ENCODE results near the gene ADARB2. TPM values are rescaled to one million over a fixed set of nuclear protein-coding genes. Genes with fewer than 3 reads are reported as not detected.
"Not testable (repeated sequence)": the region's sequence is repeated elsewhere in the genome, so short reads cannot be mapped to it uniquely, and the experiment has no call there.

ADARB2 gene
- total and polyA plus RNA-seq, 4 donors = 0.55 to 0.70 (median 0.59) TPM; not detected in 1

DNA sequence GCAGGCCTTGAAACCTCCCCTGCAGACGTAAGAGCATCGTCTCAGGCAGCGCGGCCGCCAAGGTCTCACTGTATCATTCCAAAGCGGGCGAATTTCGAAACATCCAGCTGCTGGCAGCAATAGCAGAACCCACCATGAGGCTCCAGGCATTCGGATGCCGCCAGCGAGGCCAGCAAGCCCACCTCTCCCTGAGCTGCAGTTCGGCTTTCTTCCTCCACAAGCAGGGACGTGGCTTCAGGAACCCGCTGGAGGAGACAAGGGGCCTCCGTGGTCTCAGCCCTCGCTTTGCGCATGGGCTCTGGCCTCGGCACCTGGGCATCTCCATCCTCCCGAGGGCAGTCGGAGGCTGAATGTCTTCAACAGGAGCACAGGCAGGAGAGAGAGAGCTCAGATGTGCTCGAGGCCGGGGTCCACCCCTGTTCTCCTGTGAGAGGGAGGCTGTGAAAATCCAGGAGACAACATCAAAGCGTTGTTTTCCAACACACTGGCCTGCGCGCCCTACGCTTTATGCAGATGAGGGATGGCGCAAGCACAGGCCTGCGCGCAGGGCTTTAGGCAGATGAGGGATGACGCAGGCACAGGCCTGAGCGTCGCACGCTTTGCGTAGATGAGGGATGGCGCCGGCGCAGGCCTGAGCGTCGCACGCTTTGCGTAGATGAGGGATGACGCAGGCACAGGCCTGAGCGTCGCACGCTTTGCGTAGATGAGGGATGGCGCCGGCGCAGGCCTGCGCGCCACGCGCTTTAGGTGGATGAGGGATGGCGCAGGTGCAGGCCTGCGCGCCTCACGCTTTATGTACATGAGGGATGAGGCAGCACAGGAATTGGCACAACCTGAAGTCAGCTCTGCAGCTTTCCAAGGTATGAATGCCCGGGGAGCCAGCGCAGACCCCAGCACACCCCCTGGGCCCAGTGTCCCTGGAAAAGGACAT, 577.9 kb downstream of the ADARB2 start:
- no peak overlapping the region for H3K4me3 ChIP-seq (ENCODE audit: low read depth in 1 of 3, low read length in 3 of 3)
- no peaks in the 10 kb centered on the region for H3K9me3 ChIP-seq (ENCODE audit: control insufficient read depth in 4 of 4, low read length in 3 of 4)
- H3K4me1 ChIP-seq (ENCODE audit: control insufficient read depth in 4 of 4, insufficient read depth in 4 of 4, low read length in 3 of 4) = no peaks in the 10 kb centered on the region
- WGBS = 88% methylated on average over 59 of the region's 59 CpGs
- peak; percentile 14 for DNase-seq (ENCODE audit: low spot score)
- no peak overlapping the region for H3K27ac ChIP-seq (ENCODE audit: low read depth in 1 of 2, low read length in 2 of 2)
- no peaks in the 10 kb centered on the region for H3K36me3 ChIP-seq (ENCODE audit: control insufficient read depth in 4 of 4, insufficient read depth in 3 of 4, low read depth in 1 of 4, low read length in 3 of 4)
- H3K9ac ChIP-seq (ENCODE audit: low read depth in 1 of 2, low read length in 2 of 2) = no peak overlapping the region
- no peaks in the 10 kb centered on the region for H3K27me3 ChIP-seq (ENCODE audit: control insufficient read depth in 4 of 4, insufficient read depth in 4 of 4, low read length in 3 of 4)
- TF ChIP-seq HNF4G (IDR thresholded peaks at IDR 0.05) (no peak), MAX (IDR thresholded peaks at IDR 0.05) (no peak), FOXA2 (IDR thresholded peaks at IDR 0.05) (no peak), RAD21 (IDR thresholded peaks at IDR 0.05) (no peak), YY1 (IDR thresholded peaks at IDR 0.05) (no peak), NR2F2 (IDR thresholded peaks at IDR 0.05) (no peak), TAF1 (conservative IDR thresholded peaks at IDR 0.05) (no peak), CTCF (IDR thresholded peaks at IDR 0.05; ENCODE audit: low read depth, low read length, missing input control) (no peak)
- TF ChIP-seq, protein P1, sequence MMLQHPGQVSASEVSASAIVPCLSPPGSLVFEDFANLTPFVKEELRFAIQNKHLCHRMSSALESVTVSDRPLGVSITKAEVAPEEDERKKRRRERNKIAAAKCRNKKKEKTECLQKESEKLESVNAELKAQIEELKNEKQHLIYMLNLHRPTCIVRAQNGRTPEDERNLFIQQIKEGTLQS (IDR thresholded peaks at IDR 0.05) = no peak
- TF ChIP-seq, protein P2, sequence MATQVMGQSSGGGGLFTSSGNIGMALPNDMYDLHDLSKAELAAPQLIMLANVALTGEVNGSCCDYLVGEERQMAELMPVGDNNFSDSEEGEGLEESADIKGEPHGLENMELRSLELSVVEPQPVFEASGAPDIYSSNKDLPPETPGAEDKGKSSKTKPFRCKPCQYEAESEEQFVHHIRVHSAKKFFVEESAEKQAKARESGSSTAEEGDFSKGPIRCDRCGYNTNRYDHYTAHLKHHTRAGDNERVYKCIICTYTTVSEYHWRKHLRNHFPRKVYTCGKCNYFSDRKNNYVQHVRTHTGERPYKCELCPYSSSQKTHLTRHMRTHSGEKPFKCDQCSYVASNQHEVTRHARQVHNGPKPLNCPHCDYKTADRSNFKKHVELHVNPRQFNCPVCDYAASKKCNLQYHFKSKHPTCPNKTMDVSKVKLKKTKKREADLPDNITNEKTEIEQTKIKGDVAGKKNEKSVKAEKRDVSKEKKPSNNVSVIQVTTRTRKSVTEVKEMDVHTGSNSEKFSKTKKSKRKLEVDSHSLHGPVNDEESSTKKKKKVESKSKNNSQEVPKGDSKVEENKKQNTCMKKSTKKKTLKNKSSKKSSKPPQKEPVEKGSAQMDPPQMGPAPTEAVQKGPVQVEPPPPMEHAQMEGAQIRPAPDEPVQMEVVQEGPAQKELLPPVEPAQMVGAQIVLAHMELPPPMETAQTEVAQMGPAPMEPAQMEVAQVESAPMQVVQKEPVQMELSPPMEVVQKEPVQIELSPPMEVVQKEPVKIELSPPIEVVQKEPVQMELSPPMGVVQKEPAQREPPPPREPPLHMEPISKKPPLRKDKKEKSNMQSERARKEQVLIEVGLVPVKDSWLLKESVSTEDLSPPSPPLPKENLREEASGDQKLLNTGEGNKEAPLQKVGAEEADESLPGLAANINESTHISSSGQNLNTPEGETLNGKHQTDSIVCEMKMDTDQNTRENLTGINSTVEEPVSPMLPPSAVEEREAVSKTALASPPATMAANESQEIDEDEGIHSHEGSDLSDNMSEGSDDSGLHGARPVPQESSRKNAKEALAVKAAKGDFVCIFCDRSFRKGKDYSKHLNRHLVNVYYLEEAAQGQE (IDR thresholded peaks at IDR 0.05) = no peak
- TF ChIP-seq, protein P3, sequence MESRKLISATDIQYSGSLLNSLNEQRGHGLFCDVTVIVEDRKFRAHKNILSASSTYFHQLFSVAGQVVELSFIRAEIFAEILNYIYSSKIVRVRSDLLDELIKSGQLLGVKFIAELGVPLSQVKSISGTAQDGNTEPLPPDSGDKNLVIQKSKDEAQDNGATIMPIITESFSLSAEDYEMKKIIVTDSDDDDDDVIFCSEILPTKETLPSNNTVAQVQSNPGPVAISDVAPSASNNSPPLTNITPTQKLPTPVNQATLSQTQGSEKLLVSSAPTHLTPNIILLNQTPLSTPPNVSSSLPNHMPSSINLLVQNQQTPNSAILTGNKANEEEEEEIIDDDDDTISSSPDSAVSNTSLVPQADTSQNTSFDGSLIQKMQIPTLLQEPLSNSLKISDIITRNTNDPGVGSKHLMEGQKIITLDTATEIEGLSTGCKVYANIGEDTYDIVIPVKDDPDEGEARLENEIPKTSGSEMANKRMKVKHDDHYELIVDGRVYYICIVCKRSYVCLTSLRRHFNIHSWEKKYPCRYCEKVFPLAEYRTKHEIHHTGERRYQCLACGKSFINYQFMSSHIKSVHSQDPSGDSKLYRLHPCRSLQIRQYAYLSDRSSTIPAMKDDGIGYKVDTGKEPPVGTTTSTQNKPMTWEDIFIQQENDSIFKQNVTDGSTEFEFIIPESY (IDR thresholded peaks at IDR 0.05) = no peak

DNA sequence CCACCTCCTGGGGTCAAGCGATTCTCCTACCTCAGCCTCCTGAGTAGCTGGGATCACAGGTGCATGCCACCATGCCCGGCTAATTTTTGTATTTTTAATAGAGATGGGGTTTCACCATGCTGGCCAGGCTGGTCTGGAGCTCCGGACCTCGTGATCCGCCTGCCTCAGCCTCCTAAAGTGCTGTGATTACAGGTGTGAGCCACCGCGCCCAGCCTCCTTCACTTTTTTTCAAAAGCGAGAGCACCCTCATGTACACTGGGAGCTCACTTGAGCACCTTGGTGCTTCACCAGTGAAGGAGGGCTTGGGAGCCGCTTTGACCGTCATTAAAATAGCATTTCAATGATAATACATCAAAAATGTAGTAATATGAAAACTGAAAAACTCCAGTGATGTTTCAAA, 578.8 kb downstream of the ADARB2 start:
- H3K4me1 ChIP-seq (ENCODE audit: control insufficient read depth in 4 of 4, insufficient read depth in 4 of 4, low read length in 3 of 4); H3K27ac ChIP-seq (ENCODE audit: low read depth in 1 of 2, low read length in 2 of 2); H3K4me3 ChIP-seq (ENCODE audit: low read depth in 1 of 3, low read length in 3 of 3); H3K36me3 ChIP-seq (ENCODE audit: control insufficient read depth in 4 of 4, insufficient read depth in 3 of 4, low read depth in 1 of 4, low read length in 3 of 4); H3K27me3 ChIP-seq (ENCODE audit: control insufficient read depth in 4 of 4, insufficient read depth in 4 of 4, low read length in 3 of 4); H3K9ac ChIP-seq (ENCODE audit: low read depth in 1 of 2, low read length in 2 of 2); H3K9me3 ChIP-seq (ENCODE audit: control insufficient read depth in 4 of 4, low read length in 3 of 4): not testable (repeated sequence)
- DNase-seq (ENCODE audit: low spot score) = peak; percentile 1
- 88% methylated on average over 10 of the region's 10 CpGs for WGBS
